ENCODE data around the gene RAP1A. TPM values are rescaled to one million over a fixed set of nuclear protein-coding genes. Genes with fewer than 3 reads are reported as not detected.
"Not testable (repeated sequence)": the region's sequence is repeated elsewhere in the genome, so short reads cannot be mapped to it uniquely, and the experiment has no call there.

RAP1A gene
- total RNA-seq, 1 experiment from 2014 or later, result 50.9 TPM

- intact Hi-C loops (cut with micrococcal nuclease; ENCODE audit: unreplicated experiment), result no loop called here
- Histone ChIP-seq H3K27ac (ENCODE audit: low read depth, low read length, poor library complexity, severe bottlenecking) (no peak overlapping the region), H3K9me3 (ENCODE audit: low read depth, low read length, poor library complexity, severe bottlenecking) (no peaks in the 10 kb centered on the region), H3K36me3 (ENCODE audit: insufficient read depth, low read length, poor library complexity, severe bottlenecking) (no peaks in the 10 kb centered on the region), H3K4me3 (ENCODE audit: low read depth, low read length, poor library complexity, severe bottlenecking) (no peak overlapping the region), H3K27me3 (replicated peaks; ENCODE audit: insufficient read depth, low read depth, low read length, poor library complexity) (no peaks in the 10 kb centered on the region), H3K4me1 (ENCODE audit: insufficient read depth, low read length, poor library complexity, severe bottlenecking) (no peaks in the 10 kb centered on the region)
- CTCF ChIA-PET, result no interaction called here
- TF ChIP-seq, protein P1, sequence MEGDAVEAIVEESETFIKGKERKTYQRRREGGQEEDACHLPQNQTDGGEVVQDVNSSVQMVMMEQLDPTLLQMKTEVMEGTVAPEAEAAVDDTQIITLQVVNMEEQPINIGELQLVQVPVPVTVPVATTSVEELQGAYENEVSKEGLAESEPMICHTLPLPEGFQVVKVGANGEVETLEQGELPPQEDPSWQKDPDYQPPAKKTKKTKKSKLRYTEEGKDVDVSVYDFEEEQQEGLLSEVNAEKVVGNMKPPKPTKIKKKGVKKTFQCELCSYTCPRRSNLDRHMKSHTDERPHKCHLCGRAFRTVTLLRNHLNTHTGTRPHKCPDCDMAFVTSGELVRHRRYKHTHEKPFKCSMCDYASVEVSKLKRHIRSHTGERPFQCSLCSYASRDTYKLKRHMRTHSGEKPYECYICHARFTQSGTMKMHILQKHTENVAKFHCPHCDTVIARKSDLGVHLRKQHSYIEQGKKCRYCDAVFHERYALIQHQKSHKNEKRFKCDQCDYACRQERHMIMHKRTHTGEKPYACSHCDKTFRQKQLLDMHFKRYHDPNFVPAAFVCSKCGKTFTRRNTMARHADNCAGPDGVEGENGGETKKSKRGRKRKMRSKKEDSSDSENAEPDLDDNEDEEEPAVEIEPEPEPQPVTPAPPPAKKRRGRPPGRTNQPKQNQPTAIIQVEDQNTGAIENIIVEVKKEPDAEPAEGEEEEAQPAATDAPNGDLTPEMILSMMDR (conservative IDR thresholded peaks at IDR 0.05; ENCODE audit: low read depth, low read length), result no peak
- TF ChIP-seq EZH2 (IDR thresholded peaks at IDR 0.05; ENCODE audit: borderline replicate concordance, low read depth, low read length, poor library complexity, severe bottlenecking), result no peak
- POLR2A ChIA-PET (ENCODE audit: low non-redundant PET), result no interaction called here
- no TSS peak for BruUV-seq (replicated peaks)
- peak; percentile 14 for DNase-seq (ENCODE audit: low spot score)
Observed at GRCh38 chr1:111672331-111672730, 52.7 kb downstream of the RAP1A start.

DNA sequence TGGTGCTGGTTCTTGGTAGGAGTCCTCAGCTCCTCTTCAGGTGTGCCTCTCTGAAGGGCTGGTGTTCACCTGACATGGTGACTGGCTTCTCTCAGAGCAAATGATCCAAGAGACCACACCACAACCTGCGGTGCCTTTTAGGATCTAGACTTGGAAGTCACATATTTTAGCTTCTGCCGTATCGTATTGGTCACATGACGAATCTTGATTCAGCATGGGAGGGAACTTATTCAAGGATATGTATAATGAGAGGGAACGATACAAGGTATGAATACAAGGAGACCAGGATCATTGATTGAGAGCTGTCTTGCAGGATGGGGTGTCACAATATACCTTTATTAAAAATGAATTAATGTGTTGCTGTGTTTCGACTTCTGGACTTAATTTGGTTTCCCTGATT is 58.0 kb downstream of the RAP1A start:
- Histone ChIP-seq H3K9me3 (ENCODE audit: low read depth, low read length, poor library complexity, severe bottlenecking) (peaks cover 4% of the 10 kb centered on the region), H3K4me1 (ENCODE audit: insufficient read depth, low read length, poor library complexity, severe bottlenecking) (no peaks in the 10 kb centered on the region), H3K27ac (ENCODE audit: low read depth, low read length, poor library complexity, severe bottlenecking) (no peak overlapping the region), H3K36me3 (ENCODE audit: insufficient read depth, low read length, poor library complexity, severe bottlenecking) (no peaks in the 10 kb centered on the region), H3K27me3 (replicated peaks; ENCODE audit: insufficient read depth, low read depth, low read length, poor library complexity) (no peaks in the 10 kb centered on the region), H3K4me3 (ENCODE audit: low read depth, low read length, poor library complexity, severe bottlenecking) (no peak overlapping the region)
- DNase-seq (ENCODE audit: low spot score), result no peak
- BruUV-seq (replicated peaks), result no TSS peak
- no peak for TF ChIP-seq EZH2 (IDR thresholded peaks at IDR 0.05; ENCODE audit: borderline replicate concordance, low read depth, low read length, poor library complexity, severe bottlenecking)
- TF ChIP-seq, protein P1 (conservative IDR thresholded peaks at IDR 0.05; ENCODE audit: low read depth, low read length), result no peak
- CTCF ChIA-PET, result no interaction called here
- intact Hi-C loops (cut with micrococcal nuclease; ENCODE audit: unreplicated experiment), result no loop called here
- POLR2A ChIA-PET (ENCODE audit: low non-redundant PET), result no interaction called here

GRCh38 chr1:111679541-111679940 is 60.0 kb downstream of the RAP1A start:
- no peaks in the 10 kb centered on the region for H3K27me3 ChIP-seq (replicated peaks; ENCODE audit: insufficient read depth, low read depth, low read length, poor library complexity)
- no TSS peak for BruUV-seq (replicated peaks)
- peaks cover 4% of the 10 kb centered on the region for H3K9me3 ChIP-seq (ENCODE audit: low read depth, low read length, poor library complexity, severe bottlenecking)
- no peak overlapping the region for H3K4me3 ChIP-seq (ENCODE audit: low read depth, low read length, poor library complexity, severe bottlenecking)
- POLR2A ChIA-PET (ENCODE audit: low non-redundant PET), result no interaction called here
- intact Hi-C loops (cut with micrococcal nuclease; ENCODE audit: unreplicated experiment), result no loop called here
- no peaks in the 10 kb centered on the region for H3K4me1 ChIP-seq (ENCODE audit: insufficient read depth, low read length, poor library complexity, severe bottlenecking)
- TF ChIP-seq, protein P1 (conservative IDR thresholded peaks at IDR 0.05; ENCODE audit: low read depth, low read length), result no peak
- no peak for TF ChIP-seq EZH2 (IDR thresholded peaks at IDR 0.05; ENCODE audit: borderline replicate concordance, low read depth, low read length, poor library complexity, severe bottlenecking)
- no peaks in the 10 kb centered on the region for H3K36me3 ChIP-seq (ENCODE audit: insufficient read depth, low read length, poor library complexity, severe bottlenecking)
- no peak for DNase-seq (ENCODE audit: low spot score)
- CTCF ChIA-PET, result no interaction called here
- no peak overlapping the region for H3K27ac ChIP-seq (ENCODE audit: low read depth, low read length, poor library complexity, severe bottlenecking)

- POLR2A ChIA-PET (ENCODE audit: low non-redundant PET), result interaction anchor here (0.6 kb wide), 1 partner anchor 574 kb away, joined by 9 read pairs; no protein-coding TSS in a partner anchor
- H3K27ac ChIP-seq (ENCODE audit: low read depth, low read length, poor library complexity, severe bottlenecking); H3K9me3 ChIP-seq (ENCODE audit: low read depth, low read length, poor library complexity, severe bottlenecking); H3K36me3 ChIP-seq (ENCODE audit: insufficient read depth, low read length, poor library complexity, severe bottlenecking); H3K27me3 ChIP-seq (replicated peaks; ENCODE audit: insufficient read depth, low read depth, low read length, poor library complexity); DNase-seq (ENCODE audit: low spot score); intact Hi-C loops (cut with micrococcal nuclease; ENCODE audit: unreplicated experiment); H3K4me1 ChIP-seq (ENCODE audit: insufficient read depth, low read length, poor library complexity, severe bottlenecking); CTCF ChIA-PET; BruUV-seq (replicated peaks); H3K4me3 ChIP-seq (ENCODE audit: low read depth, low read length, poor library complexity, severe bottlenecking): not testable (repeated sequence)
Observed at GRCh38 chr1:111680212-111680800, 60.7 kb downstream of the RAP1A start.

DNA sequence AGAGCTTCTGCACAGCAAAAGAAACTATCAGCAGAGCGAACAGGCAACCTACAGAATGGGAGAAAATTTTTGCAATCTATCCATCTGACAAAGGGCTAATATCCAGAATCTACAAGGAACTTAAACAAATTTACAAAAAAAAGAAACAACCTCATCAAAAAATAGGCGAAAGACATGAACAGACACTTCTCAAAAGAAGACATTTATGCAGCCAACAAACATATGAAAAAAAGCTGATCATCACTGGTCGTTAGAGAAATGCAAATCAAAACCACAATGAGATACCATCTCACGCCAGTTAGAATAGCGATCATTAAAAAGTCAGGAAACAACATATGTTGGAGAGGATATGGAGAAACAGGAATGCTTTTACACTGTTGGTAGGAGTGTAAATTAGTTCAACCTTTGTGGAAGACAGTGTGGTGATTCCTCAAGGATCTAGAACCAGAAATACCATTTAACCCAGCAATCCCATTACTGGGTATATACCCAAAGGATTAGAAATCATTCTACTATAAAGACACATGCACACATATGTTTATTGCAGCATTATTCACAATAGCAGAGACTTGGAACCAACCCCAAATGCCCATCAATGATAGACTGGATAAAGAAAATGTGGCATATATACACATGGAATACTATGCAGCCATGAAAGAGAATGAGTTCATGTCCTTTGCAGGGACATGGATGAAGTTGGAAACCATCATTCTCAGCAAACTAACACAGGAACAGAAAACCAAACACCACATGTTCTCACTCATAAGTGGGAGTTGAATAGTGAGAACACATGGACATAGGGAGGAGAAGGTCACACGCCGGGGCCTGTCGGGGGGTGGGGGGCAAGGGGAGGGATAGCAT is 65.9 kb downstream of the RAP1A start:
- POLR2A ChIA-PET (ENCODE audit: low non-redundant PET); H3K9me3 ChIP-seq (ENCODE audit: low read depth, low read length, poor library complexity, severe bottlenecking); BruUV-seq (replicated peaks); H3K36me3 ChIP-seq (ENCODE audit: insufficient read depth, low read length, poor library complexity, severe bottlenecking); H3K4me1 ChIP-seq (ENCODE audit: insufficient read depth, low read length, poor library complexity, severe bottlenecking); DNase-seq (ENCODE audit: low spot score); H3K4me3 ChIP-seq (ENCODE audit: low read depth, low read length, poor library complexity, severe bottlenecking); intact Hi-C loops (cut with micrococcal nuclease; ENCODE audit: unreplicated experiment); CTCF ChIA-PET; H3K27me3 ChIP-seq (replicated peaks; ENCODE audit: insufficient read depth, low read depth, low read length, poor library complexity); H3K27ac ChIP-seq (ENCODE audit: low read depth, low read length, poor library complexity, severe bottlenecking): not testable (repeated sequence)

Measured in A673 (cell line).